Osteoblast (primary cell): ENCODE results near the gene EFHC1. TPM values are rescaled to one million over a fixed set of nuclear protein-coding genes. Genes with fewer than 3 reads are reported as not detected.

Source experiments
- DNase-seq: peaks from one replicate; pipeline ENCODE4 v3.0.0; 2011; ENCODE audit warnings: low spot score, mixed read lengths; ENCODE audit not compliant: insufficient read length; ENCODE audit errors: missing footprints
- H2AFZ ChIP-seq: 2 replicates; pipeline ENCODE4 v1.6.0; 2011; ENCODE audit warnings: mild to moderate bottlenecking, low read length
- H3K27ac ChIP-seq: 2 replicates; pipeline ENCODE4 v1.5.1; 2011; ENCODE audit warnings: mild to moderate bottlenecking, low read depth, low read length, moderate library complexity
- H3K27me3 ChIP-seq: 2 replicates; pipeline ENCODE4 v1.6.0; 2012; ENCODE audit warnings: mild to moderate bottlenecking, control low read depth, inconsistent platforms, low read length, moderate library complexity; ENCODE audit not compliant: insufficient read depth
- H3K36me3 ChIP-seq: 2 replicates; pipeline ENCODE4 v1.5.1; 2011; ENCODE audit warnings: mild to moderate bottlenecking, low read length, control low read depth, moderate library complexity; ENCODE audit not compliant: insufficient read depth
- H3K4me1 ChIP-seq: 2 replicates; pipeline ENCODE4 v1.5.1; 2011; ENCODE audit warnings: mild to moderate bottlenecking, low read length, control low read depth, moderate library complexity; ENCODE audit not compliant: insufficient read depth
- H3K4me2 ChIP-seq: 2 replicates; pipeline ENCODE4 v1.6.0; 2011; ENCODE audit warnings: mild to moderate bottlenecking, low read length; ENCODE audit not compliant: insufficient read depth
- H3K4me3 ChIP-seq: fragments of 200-600 bp; sonication (generic); 3 replicates; pipeline ENCODE4 v1.5.1; 2012; ENCODE audit warnings: mild to moderate bottlenecking, low read length, inconsistent platforms; ENCODE audit not compliant: insufficient read depth
- H3K79me2 ChIP-seq: 2 replicates; pipeline ENCODE4 v1.6.0; 2012; ENCODE audit warnings: mild to moderate bottlenecking, low read length, control low read depth, inconsistent platforms; ENCODE audit not compliant: insufficient read depth
- H3K9me3 ChIP-seq: 2 replicates; pipeline ENCODE4 v1.5.1; 2011; ENCODE audit warnings: low read depth, low read length, control low read depth
- H4K20me1 ChIP-seq: 2 replicates; pipeline ENCODE4 v1.6.0; 2012; ENCODE audit warnings: mild to moderate bottlenecking, low read length, control low read depth; ENCODE audit not compliant: insufficient read depth
- total RNA-seq: library from RNA; depleted of rRNA; stranded (reverse); fragments of >200 nt; gene quantifications from 2 replicates; pipeline ENCODE4 v1.2.3, GENCODE V29; 2012
- TF ChIP-seq, protein P1 (sequence below): IDR thresholded peaks from 2 replicates; pipeline ENCODE4 v1.5.1; 2011; ENCODE audit warnings: mild to moderate bottlenecking, low read depth, low read length, moderate library complexity; ENCODE audit errors: extremely low read depth

EFHC1 gene
- total RNA-seq, 1 donor = 31.1 TPM

DNA sequence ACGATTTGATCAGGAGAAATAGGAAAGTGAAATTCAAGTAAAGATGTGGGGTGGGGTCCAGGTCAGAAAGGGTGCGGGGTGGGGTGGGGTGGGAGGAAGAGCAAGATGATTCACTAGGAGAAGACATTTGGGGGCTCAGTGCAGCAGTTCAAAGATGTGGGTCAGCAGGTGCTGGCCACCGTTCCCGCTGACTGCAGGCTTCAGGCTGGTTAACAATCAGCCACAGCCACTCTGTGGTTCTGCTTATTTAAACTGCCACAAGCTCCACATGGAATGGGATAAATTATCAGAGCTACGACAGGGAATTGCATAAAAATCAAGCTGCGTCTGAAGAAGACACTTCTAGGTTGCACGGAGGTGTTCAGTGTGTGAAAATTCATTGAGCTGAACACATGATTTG is 107.3 kb downstream of the EFHC1 start:
- Histone ChIP-seq H3K36me3 (peaks cover 33% of the 10 kb centered on the region), H3K4me1 (peaks cover 38% of the 10 kb centered on the region), H3K4me2 (no peak overlapping the region), H3K9me3 (no peaks in the 10 kb centered on the region), H3K27me3 (no peaks in the 10 kb centered on the region), H3K79me2 (peaks cover 91% of the 10 kb centered on the region), H4K20me1 (no peaks in the 10 kb centered on the region), H3K4me3 (no peak overlapping the region), H2AFZ (no peak overlapping the region), H3K27ac (peak overlapping the region; percentile 17)
- no peak for DNase-seq
- TF ChIP-seq, protein P1, sequence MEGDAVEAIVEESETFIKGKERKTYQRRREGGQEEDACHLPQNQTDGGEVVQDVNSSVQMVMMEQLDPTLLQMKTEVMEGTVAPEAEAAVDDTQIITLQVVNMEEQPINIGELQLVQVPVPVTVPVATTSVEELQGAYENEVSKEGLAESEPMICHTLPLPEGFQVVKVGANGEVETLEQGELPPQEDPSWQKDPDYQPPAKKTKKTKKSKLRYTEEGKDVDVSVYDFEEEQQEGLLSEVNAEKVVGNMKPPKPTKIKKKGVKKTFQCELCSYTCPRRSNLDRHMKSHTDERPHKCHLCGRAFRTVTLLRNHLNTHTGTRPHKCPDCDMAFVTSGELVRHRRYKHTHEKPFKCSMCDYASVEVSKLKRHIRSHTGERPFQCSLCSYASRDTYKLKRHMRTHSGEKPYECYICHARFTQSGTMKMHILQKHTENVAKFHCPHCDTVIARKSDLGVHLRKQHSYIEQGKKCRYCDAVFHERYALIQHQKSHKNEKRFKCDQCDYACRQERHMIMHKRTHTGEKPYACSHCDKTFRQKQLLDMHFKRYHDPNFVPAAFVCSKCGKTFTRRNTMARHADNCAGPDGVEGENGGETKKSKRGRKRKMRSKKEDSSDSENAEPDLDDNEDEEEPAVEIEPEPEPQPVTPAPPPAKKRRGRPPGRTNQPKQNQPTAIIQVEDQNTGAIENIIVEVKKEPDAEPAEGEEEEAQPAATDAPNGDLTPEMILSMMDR = no peak

DNA sequence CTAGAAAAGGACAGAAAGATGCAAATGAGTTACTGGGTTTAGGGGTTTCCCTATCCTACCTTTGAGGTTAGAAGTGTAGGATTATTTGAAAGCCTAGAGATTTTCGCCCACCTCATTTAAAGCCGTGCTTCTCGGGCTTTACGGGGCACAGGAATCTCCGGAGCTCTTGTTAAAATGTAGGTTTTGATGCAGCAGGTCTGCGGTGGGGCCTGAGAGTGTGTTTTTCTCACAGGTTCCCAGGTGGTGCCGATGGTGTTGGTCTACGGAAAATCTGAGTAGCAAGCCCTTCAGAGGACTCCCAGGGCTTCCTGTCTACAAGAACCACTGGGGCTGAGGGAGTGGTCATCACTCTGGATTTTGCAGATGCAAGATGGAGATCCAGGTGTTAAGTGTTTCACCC is 109.2 kb downstream of the EFHC1 start:
- DNase-seq = no peak
- H3K79me2 ChIP-seq = peaks cover 92% of the 10 kb centered on the region
- no peak overlapping the region for H3K4me3 ChIP-seq
- TF ChIP-seq, protein P1 = no peak
- no peak overlapping the region for H3K27ac ChIP-seq
- H4K20me1 ChIP-seq = no peaks in the 10 kb centered on the region
- no peak overlapping the region for H2AFZ ChIP-seq
- peaks cover 43% of the 10 kb centered on the region for H3K36me3 ChIP-seq
- H3K4me2 ChIP-seq = no peak overlapping the region
- H3K4me1 ChIP-seq = peaks cover 31% of the 10 kb centered on the region
- no peaks in the 10 kb centered on the region for H3K9me3 ChIP-seq
- no peaks in the 10 kb centered on the region for H3K27me3 ChIP-seq

DNA sequence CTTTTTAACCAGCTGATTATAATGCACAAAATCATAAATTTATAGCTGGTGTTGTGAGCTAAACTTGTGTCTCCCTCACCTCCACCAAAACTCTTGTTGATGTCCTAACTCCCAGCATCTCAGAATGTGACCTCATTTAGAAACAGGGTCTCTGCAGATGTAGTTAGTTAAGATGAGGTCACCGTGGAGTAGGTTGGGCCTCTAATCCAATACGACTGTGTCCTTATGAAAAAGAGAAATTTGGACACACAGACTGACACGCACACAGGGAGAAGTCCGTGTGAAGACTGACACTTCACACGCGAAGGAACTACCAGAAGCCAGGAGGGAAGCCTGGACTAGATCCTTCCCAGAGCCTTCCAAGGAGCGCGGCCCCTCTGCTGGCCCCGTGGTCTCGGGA is 110.2 kb downstream of the EFHC1 start:
- H3K36me3 ChIP-seq = peaks cover 53% of the 10 kb centered on the region
- H3K4me1 ChIP-seq = peaks cover 33% of the 10 kb centered on the region
- H3K79me2 ChIP-seq = peaks cover 92% of the 10 kb centered on the region
- TF ChIP-seq, protein P1 = no peak
- no peak overlapping the region for H3K4me3 ChIP-seq
- H3K4me2 ChIP-seq = no peak overlapping the region
- no peaks in the 10 kb centered on the region for H4K20me1 ChIP-seq
- no peaks in the 10 kb centered on the region for H3K27me3 ChIP-seq
- no peaks in the 10 kb centered on the region for H3K9me3 ChIP-seq
- H3K27ac ChIP-seq = peak overlapping the region; percentile 69
- no peak for DNase-seq
- no peak overlapping the region for H2AFZ ChIP-seq

DNA sequence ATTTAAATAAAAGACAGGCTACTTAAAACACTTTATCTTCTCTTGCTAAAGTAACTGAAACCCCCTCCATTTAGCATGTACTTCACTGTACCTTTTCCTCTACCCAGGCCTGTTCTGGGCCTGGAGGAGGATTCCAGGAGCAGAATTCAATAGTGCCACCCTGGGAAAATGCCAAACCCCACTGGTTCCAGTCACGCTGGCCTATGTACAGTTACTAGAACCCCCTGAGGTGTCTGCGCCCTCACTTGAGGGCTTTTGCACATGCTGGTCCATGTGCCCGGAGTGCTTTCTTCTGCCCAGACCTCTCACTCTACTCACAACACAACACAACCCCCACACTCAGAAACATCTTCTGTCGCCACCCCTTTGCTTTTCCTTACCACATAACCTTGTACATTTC is 111.3 kb downstream of the EFHC1 start:
- DNase-seq = no peak
- Histone ChIP-seq H3K27ac (peak overlapping the region; percentile 69), H4K20me1 (no peaks in the 10 kb centered on the region), H2AFZ (no peak overlapping the region), H3K36me3 (peaks cover 63% of the 10 kb centered on the region), H3K79me2 (peaks cover 93% of the 10 kb centered on the region), H3K4me3 (no peak overlapping the region), H3K4me1 (peaks cover 36% of the 10 kb centered on the region), H3K27me3 (no peaks in the 10 kb centered on the region), H3K4me2 (no peak overlapping the region), H3K9me3 (no peaks in the 10 kb centered on the region)
- TF ChIP-seq, protein P1 = no peak
